ENCODE results near the gene ICE2.

DNA sequence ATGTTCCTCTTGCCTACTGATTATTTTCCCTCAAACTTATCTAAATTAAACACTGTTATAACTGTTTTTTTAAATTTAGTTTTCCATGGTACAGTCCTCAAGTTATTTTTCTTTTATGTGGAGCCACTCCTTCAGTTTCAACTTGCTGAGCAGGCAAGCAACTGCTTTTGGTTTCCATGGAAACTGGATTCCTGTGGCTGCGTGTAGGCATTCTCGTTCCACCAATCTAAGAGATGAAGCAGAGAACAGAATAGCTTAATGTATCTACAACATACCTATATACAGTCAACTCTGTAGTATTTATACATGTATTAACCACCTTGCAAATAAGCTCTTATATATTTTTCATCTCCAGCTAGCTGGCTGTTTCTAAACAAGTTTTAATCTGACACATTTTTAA, 55.4 kb downstream of the ICE2 start:
- TF ChIP-seq CREB1 (IDR thresholded peaks at IDR 0.05) (no peak), POU5F1 (IDR thresholded peaks at IDR 0.05; ENCODE audit: low read depth, low read length) (no peak), RAD21 (IDR thresholded peaks at IDR 0.05 in 1 of 2, conservative IDR thresholded peaks at IDR 0.05 in 1 of 2; ENCODE audit: low read depth in 2 of 2, low read length in 2 of 2) (no peak), SP1 (IDR thresholded peaks at IDR 0.05; ENCODE audit: low read depth, low read length) (no peak), POLR2A (IDR thresholded peaks at IDR 0.05; ENCODE audit: control extremely low read depth in 1 of 2, low read depth in 2 of 2, low read length in 2 of 2) (no peak), JUN (IDR thresholded peaks at IDR 0.05; ENCODE audit: low read depth, low read length) (no peak), POLR2AphosphoS5 (IDR thresholded peaks at IDR 0.05; ENCODE audit: low read depth, low read length) (no peak), EZH2 (IDR thresholded peaks at IDR 0.05; ENCODE audit: low read depth, low read length, severe bottlenecking) (no peak), TAF1 (IDR thresholded peaks at IDR 0.05; ENCODE audit: low read depth, low read length) (no peak), TAF7 (optimal IDR thresholded peaks at IDR 0.05; ENCODE audit: borderline replicate concordance, low read depth, low read length) (no peak), ZNF274 (IDR thresholded peaks at IDR 0.05; ENCODE audit: borderline replicate concordance, extremely low read depth, low read length) (no peak)
- TF ChIP-seq, protein P1, sequence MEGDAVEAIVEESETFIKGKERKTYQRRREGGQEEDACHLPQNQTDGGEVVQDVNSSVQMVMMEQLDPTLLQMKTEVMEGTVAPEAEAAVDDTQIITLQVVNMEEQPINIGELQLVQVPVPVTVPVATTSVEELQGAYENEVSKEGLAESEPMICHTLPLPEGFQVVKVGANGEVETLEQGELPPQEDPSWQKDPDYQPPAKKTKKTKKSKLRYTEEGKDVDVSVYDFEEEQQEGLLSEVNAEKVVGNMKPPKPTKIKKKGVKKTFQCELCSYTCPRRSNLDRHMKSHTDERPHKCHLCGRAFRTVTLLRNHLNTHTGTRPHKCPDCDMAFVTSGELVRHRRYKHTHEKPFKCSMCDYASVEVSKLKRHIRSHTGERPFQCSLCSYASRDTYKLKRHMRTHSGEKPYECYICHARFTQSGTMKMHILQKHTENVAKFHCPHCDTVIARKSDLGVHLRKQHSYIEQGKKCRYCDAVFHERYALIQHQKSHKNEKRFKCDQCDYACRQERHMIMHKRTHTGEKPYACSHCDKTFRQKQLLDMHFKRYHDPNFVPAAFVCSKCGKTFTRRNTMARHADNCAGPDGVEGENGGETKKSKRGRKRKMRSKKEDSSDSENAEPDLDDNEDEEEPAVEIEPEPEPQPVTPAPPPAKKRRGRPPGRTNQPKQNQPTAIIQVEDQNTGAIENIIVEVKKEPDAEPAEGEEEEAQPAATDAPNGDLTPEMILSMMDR (IDR thresholded peaks at IDR 0.05; ENCODE audit: control extremely low read depth in 1 of 3, insufficient read depth in 1 of 3, low read depth in 1 of 3, low read length in 3 of 3), result no peak
- TF ChIP-seq, protein P2, sequence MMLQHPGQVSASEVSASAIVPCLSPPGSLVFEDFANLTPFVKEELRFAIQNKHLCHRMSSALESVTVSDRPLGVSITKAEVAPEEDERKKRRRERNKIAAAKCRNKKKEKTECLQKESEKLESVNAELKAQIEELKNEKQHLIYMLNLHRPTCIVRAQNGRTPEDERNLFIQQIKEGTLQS (IDR thresholded peaks at IDR 0.05; ENCODE audit: insufficient read depth, low read depth, low read length), result no peak

All from H1 (cell line).